ENCODE results near the gene TLX2.
A peak's percentile ranks its signal among the peaks of the same experiment; 100 is the strongest.

The TLX2 gene

DNA sequence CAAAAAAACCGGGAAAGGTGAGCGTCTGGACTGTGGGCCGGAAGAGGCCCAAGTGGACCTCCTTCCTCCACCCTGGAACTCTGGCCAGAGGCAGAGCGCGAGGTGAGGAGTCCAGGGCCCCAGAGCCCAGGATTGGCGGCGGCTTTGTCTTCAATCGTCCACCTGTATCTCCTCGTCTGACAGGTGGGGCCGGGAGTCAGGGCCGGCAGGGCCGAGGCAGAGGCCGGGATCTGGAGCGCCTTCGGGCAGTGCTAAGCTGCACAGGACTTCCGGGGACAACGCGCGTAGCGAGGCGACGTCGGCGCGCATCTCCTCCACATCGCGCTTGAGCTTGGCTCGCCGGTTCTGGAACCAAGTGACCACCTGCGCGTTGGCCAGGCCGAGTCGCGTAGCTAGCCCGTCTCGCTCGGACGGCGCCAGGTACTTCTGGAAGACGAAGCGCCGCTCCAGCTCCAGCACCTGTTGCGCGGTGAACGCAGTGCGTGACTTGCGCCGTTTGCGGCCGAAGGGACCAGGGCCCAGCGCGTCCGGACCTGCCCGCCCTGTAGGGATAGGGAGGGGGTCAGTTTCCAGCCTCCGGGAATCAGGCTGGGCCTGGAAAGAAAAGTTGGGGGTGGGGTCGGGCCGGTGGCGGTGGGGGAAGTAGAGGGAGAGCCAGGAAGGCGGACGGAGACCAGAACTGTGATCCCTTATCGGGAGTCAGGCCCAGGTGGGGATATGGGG is 16.3 kb upstream of the TLX2 start:
- no peak for DNase-seq

DNA sequence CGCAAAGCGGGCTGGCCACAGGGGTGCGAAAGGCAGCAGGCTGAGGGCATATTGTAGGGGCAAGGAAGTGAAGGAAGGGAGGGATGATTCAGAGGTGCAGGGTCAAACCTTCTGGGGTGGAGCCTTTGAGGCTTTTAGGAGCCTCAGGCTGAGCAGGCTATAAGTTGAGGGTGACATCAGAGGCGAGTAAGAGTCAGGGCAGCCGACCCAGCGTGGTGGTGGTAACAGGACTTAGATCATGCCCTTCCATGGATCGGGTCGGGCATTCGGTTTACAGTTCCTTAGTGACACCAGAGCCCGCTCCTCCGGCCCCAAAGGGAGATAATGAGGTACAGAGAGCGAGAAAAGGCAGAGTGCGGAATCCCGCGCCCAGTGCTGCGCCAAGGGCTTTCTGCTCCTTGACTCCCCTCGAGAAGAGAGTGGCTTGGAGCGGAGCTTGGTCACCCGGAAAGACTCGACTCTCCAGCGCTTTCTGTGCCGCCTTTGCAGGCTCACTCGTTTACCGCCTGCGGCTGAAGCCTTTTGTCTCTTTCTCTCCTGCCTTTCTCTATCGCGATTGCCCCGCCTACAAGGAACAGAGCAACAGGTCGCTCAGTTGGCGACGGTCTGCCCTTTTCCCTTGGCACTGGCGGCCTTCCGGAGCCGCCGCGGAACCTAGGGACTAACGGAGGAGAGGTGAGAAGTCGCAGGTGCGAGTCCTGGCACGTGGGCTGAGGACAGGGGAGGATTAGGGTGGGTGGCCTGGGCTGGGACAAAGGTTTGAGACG is 15.6 kb upstream of the TLX2 start:
- no peak for DNase-seq

DNA sequence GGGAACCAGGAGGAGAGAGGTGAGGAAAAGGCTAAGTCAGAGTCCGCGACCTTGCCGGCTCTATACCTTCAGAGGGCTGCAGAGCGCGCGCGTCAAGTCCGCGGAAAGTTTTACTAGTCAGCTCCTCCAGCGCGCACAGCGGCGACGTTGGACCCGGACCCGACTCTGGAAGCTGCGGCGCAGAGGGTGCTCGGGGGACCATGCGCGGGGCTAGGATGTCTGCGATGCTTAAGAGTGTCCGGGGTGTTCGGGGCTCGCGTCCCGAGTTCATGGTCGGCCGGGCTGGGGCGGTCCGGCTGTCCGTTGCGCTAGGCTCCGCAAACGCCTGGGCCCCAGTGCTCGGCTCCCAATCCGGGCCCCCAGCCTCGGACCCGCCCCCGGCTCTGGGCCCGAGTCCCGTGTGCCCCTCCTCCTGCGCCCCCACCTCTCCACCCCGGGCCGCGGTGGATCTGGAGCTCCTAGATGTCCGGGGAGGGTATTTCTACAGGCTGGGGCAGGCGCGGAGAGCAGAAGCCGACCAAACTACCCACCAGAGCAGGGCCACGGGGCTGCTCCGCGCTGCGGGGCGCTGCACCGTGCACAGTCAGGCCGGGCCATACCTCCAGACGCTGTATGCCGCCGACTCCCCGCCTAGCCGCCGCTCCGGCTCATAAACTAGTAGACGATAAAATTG is 14.8 kb upstream of the TLX2 start, which contains the start of gene LBX2:
Gene LBX2 (minus strand): TSS at position 337 of the 673 bp plus-strand sequence. CDS start 66 bp downstream, at position 271.
- no peak for DNase-seq

DNA sequence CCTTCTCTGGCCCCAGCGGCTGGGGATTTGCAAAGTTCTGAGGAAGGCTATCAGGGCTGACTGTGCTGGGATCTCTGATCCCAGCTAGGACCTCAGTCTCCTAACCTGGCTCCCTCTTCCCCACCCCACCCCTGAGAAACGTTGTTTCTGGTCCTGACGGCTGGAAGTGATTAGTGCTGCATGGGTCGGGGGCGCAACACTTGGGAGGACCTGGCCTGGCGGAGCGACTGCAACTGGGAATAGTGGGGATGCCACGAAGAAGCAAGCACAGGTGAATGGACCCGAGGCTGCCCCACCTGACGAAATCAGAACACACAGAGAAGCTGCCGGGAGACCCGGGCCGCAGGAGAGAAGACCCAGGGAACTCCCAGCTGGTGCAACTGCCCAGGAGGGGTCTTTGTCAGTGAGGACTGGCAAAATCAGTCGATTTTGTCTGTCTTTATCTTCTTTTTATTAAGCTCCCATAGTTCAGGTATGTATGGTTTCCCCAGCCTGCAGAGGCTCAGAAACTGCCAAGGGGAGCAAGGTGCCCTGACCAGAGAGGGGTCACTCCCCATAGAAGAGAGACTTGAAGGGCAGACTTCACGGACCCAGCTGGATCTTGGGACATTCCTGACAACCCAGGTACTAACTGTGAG is 14.2 kb upstream of the TLX2 start:
- DNase-seq = no peak

DNA sequence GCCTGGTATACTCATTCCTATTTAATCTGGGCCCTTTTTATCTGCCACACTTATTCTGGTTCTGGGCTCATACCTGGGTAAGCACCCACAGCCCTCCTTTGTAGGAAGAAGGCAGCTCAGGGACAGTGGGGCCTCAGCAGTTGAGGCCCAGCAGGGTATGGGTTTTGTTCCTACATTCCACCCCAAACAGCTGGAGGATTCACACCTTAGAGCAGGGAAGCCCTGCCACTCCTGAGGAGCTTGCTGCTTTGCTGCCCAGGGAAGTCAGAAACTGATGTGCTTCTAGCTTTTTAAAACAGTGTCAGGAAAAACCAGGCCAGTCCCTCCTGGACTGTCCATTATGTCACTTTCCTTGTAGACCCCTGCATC is 13.7 kb upstream of the TLX2 start:
- no peak for DNase-seq

DNA sequence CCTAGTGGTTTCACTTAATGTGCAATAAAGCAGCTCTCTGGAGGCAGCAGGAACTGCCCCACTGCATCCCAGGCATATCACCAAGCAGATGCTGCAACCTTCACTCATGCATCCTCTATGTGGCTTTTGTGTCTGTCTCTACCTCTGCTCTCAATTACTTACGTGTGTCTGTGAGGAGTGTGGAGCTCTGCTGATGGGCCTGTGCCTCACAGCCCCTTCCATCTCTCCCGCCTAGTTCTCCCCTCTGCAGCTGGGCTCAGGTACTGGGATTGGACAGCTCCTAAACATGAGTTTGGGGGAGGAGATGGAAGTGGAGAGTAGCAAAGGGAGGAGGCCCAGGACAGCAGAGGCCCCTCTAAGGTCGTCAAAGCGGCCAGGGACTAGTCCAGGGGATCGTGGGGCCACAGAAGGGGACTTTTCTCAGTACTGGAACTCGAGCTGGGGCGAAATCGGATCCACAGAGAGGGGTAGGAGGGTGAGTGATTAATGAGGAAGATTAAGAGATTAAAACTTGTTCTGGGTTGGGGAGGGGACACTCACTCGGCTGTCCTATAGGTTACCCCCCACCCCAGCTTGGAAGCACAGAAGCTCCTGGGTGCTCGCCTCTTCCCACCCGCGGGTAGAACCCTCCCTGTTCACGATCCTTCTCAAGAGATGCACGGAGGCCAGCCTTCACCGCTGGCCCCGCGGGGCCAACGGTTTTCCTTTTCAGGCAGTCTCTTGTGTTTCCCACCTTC is 12.7 kb upstream of the TLX2 start:
- DNase-seq = no peak

DNA sequence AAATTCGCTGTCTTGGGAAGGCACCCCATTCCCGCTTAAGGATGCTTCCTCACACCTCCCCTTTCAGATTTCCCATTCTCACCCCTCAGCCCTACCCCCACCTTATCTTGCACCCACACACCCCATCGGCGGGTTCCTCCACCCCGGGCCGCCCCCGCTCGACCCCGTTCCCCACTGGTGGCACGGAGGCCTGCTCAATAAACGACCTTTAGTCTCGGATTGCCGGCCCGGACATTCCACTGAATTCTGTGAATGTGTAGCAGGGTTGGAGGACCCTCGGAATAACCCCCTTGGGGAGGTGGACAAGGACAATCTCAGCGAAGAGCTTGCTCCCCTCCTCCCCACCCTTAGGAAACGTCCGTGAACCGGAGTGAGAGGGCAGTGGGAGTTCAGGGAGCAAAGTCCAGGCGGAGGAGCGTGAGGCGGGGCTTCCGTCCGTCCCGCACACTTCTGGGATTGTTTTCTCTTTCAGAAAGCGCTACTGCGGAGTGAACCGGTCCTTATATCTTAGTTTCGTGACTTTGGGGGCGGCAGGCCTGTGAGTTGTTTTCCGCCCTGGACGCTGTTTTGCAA is 12.0 kb upstream of the TLX2 start:
- no peak for DNase-seq

DNA sequence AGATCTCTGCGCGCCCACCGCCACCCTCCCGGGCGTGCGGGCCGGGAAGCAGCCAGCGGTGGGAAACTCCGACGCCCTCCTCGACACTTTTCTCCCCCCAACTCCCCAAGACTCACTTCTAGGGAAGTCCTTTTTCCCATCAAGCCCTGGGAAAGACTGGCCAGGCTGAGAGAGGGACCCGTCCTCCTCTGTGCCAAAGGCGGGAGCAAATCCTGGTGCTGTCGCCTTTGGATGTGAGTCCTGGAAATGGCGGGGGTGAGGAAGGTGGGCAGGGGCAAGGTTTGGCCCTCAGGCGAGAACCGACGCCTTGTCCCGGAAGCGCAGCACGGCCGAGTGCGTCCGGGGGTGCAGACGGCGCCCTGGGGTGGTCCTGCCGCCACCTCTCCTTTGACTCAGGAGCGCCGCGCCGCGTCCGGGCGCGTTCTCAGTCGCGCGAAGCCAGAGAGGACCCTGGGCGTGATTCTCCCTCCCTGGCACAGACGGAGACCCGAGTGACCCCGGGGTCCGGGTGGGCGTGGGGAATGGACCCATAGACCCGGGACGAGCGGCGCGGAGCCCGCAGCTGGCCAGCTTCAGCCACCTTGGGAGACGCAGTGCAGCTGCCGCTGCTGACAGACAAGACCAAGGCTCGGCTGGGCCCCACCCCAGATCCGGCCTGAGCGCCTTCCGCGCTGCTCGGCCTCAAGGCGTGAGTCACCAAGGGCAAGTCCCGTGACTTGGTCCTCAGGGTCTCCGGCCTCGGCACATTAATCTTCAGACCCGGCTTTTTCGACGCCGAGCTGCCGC is 11.3 kb upstream of the TLX2 start:
- peak; percentile 18 for DNase-seq

DNA sequence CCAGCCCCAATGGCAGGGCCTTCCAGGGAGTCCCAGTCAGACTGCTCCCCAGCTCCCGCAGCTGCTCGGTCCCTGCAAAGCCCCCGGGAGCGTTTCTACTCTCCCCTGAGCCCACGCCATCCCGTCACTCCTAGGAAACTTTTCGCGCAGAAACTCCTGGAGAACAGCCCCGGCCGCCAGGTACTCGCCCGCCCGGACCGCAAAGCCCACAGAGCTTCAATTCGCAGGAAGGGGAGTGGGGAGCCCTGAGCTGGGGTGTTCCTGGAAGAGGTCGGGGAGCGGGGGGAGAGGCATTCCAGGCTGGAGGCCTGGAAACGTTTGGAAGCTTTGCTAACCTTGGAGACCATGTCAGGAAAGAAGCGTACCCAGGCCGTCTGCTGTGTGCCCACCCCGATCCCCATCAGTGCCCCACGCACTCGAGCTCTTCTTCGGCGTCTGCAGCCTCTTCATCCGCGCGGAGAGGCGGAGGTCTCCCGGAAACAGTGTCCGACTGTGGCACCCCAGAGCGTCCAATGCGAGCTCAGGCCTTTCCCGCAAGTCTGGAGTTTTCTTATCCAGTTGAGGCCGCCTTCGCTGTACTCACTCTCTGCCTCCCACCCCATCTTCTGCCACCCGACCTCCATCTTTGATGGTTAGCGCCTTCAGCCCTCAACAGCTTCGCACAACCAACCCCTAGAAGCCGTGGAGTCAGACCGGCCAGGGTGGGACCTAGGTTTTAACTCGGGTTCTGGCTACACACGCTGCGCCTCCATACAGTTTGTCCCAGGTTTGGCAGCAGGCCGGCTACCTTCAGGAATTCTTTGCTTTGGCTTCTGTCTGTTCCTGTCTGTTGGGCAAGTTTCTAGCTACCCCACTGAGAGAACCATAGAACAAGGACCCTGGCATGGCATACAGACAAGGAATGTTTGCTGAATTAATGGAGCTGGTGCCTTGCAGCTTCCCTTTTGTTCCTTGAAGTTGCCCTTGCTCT is 10.5 kb upstream of the TLX2 start:
- no peak for DNase-seq

DNA sequence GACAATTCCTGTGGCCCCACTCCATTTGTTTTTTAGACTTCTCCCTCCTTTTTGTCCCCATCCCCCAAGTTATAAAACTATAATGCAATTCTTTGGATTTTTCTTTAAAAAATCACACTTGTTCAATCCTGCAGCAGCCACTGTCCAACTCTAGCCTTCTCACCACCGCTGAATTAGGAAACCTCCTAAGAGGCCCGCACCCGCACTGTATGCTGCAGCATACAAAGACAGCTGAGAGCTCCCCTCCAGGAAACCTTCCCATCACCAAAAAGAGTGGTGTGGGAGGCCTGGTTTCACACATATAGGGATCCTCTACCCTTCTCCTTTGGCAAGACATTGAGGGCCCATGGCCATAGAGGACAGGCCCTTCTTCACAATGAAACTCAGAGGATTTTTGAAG is 9.7 kb upstream of the TLX2 start:
- DNase-seq = no peak

DNA sequence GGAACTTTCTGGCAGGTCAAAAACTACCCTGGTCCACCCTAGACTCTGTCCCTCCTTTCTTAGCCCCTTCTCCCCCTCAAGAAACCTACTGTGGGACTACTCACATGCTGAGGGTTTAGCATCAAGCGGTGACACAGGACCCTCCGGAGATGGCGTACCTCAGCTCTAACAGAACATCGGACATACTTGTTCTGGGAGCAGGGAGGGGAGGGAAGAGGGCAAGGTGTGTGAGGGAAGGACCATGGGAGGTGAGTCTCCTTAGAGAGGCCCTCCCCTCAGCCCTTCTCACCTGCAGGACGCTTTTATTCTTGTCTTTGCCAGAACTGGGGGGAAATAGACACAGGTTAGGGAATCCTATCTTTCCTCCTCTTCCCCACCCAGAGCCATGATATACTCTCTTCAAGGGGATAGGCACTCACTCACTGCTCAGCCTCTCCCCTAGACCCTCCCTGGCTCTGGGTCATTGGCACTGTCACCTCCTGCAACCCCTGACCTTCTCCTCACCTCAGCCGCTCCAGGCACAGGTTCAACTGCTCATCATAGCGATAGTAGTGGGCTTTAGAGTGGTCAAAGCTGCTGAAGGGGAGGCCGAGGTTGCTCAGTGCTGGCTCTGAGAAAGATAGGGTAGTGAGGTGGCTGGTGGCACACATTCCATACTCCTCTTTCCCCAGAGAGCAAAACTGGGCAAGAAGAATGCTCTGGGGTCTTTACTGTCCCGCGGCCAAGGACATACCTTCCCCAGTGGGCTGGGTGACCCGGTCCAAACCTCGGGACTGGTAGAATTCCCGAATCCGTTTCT is 8.6 kb upstream of the TLX2 start:
- no peak for DNase-seq

DNA sequence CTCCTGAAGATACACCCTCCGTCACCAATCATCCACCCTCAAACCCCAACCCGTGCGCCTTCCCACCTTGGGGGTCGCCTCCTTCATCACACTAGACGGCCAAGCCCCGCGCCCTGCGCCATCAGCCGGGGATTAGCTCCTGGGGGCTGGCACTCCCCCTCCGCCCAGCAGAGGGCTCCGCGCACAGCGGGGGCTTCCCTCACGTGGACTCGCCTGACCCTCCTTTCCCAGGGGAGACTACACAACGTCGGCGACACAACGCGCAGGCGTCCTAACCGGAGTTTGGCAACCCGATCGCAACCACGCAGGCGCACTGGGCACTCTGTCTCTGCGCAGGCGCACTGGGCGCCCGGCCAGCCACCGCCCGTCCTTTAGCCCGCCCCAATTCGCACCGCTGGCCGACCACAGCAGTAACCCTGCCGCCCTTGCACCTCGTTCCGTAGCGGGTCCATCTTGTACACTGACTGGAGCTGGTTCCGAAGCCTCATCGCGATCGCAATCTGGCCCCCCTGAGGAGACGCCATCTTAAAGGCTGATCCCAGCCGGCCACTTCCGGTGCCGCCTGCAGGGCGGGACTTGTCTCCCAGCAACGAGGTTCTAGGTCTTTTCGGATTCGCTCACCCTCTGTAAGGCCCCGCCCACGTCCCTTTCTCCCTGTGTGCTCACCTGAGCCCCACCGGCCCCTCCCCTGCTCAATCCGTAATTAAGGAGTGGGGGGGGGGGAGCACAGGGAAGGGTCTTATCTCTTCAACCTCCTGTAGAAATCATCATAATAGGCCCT is 6.9 kb upstream of the TLX2 start, which contains the start of gene PCGF1:
Gene PCGF1 (minus strand): TSS at position 551 of the 781 bp plus-strand sequence. CDS start 27 bp downstream, at position 524.
- peak; percentile 90 for DNase-seq

DNA sequence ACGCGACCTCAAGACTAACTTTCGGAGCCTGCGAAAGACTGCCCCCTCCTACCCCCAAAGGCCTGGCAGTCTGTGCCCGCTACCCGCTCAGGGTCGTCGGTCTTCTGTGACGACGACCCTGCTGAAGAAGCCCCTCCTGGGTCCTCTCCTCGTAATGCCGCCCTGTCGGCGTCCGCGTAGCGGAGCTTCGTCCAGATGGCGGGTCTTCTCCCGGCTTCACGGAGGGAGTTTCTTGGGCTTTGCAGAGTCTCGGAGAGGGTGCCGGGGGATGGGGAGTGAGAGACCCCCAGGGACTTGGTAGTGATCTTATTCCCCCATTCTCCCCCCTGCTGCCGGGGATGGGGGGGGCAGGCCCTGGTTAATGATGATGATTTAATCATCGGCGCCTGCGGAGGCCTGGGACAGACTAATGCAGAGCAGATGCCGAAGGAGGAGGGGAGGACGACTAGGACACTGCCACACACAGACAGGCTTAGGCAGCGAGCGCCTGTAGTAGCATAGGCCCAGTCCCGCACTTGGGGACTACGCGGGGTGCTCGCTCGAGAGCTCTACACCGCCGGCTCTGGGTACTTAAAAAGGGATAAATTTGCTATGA is 6.2 kb upstream of the TLX2 start:
- DNase-seq = no peak

DNA sequence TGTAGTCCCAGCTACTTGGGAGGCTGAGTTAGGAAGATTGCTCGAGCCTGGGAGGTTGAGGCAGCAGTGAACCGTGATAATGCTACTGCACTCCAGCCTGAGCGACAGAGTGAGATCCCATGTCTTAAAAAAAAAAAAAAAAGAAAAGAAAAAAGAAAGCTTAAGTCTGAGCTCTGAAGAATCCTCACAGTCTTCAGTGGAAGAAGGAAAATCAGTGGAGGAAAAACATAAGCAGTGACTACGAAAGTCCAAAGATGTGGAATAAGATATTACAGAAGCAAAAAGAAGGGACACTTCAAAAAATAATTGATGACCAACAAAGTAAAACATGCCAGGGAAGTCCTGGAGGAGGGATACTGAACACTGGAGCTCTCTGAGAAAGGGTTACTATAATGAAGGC is 4.0 kb upstream of the TLX2 start:
- DNase-seq = no peak

DNA sequence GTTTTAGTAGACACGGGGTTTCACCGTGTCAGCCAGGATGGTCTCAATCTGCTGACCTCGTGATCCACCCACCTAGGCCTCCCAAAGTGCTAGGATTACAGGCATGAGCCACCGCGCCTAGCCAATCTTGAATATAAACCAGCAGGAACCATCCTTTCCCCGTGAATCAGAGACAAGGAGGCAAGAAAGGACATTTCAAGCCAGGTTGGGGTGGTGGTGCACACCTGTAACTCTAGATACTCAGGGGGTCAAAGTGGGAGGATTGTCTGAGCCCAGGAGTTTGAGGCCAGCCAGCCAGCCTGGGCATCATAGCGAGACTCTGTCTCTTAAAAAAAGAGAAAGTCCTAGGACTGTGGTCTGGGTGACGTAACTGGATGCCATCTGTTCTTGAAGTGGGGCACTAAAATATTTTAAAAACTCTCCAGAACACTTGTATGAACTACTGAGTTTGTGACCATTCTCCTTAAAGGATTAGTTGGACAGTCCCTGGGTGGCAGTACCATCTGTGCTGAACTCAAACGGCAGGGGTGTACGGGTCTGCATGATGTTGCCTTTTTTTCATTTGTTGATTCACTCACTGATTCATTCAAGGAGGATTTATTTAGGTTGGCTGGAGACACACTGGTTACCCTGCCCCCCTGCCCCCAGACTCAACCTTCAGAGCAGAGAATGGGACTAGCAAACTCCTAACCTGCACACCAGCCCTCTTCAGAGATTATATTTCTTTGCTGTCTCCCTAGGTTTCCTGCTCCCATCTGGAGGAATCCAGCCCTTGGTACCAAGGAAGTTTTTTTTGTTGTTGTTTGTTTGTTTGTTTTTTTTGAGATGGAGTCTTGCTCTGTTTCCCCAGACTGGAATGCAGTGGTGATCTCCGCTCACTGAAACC is 2.9 kb upstream of the TLX2 start:
- DNase-seq = no peak

DNA sequence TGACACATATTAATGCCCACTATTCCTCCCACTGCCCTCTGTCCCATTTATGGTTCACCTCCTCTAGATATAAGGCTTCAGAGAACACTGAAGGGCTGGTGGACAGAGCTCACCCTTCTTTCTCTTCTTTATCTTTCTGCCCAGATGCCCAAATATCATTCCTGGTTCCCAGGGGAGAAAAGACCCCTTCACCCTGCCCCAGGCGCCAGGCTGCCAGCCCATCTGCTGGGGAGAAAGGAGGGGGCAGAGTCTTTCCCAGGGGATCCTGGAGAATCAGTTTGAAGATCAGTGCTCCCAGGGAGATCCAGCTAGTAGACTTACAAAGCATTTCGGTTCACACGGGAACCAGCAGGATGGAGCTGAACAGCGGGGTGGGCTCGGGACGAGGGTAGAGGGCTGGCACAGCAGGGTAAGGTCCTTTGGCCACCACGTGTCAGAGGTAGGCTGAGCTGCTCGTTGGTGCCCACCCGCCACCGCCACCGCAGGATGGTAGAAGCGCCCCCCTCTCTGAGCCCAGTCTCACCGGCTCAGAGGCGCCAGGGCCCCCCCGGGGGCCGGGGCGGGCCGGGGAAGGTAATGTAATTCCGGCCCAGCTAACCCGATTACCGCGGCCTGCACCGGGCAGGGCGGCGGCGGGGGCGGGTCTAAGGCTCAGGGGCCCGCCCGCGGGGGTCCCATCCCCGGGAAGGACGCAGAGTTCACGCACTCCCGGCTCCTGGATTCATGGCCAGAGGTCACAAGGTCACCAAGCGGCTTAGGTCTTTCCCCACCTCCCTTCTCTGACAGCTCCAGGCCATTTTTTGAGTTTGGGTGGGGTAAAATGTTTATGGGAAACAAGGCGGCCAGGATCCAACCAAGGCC is 1.3 kb upstream of the TLX2 start:
- DNase-seq = no peak
